ENCODE results near the gene CLK3.
"Not testable (repeated sequence)": the region's sequence is repeated elsewhere in the genome, so short reads cannot be mapped to it uniquely, and the experiment has no call there.

Gene CLK3

DNA sequence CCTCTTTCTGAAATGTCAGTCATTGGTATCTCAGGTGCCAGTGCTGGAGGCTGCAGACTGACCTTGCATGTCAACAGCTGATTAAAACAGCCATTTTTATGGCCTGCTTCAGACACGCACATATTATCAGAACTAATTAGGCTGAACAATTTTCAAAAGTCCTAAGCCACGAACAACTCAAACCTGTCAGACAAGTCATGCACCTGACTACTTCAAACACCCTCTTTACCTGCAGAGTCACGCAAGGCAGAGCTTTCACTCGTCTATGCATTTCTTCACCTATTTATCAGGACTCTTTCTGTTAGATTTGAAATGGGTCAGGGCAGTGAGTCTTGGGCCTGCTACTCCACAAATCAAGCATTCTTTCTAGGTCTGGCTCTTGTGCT lies 26.7 kb downstream of the CLK3 start:
- no peak for DNase-seq (ENCODE audit: low read depth in 2 of 2)

DNA sequence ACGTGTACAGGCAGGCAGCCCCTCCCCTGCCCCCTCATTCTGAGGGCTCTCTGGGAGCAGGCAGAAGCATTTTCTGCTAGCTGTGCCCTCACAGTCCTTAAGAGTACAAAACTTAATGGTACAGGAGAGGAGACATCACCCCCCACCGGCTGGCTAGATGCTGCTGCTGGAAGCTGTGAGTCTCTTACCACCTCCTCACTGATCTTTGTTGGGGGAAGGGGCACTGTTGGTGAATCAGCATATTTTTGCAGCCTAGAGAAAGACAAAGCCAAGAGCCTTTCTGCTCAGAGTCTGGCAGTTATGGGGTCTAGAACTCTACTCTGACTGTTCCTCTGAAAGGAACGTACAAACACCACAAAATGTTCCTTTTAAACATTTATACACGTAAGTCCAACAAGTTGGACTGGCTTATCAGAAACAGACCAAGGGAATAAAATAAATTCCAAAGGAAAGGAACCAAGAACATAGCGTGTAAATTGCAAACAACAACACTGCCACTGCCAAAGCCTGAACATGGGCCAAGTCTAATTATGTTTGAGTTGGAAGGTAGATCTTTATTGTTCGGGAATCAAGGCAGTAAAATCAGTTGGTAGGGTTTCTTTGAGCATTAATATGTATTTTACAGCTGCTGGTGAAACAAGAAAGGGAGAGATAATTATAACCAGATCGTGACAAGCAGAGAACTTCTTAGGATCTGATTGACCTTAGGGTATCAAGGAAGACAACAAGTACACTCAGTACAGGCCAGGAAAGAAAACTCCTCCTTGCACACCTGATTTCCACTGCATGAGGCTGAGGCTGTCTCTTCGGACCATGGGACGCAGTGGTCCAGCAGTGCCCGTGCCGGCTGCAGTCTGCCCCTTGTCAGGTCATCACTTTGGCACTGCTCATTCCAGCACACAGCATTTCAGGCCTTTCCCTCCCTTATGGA lies 27.4 kb downstream of the CLK3 start:
- DNase-seq (ENCODE audit: low read depth in 2 of 2), result no peak

DNA sequence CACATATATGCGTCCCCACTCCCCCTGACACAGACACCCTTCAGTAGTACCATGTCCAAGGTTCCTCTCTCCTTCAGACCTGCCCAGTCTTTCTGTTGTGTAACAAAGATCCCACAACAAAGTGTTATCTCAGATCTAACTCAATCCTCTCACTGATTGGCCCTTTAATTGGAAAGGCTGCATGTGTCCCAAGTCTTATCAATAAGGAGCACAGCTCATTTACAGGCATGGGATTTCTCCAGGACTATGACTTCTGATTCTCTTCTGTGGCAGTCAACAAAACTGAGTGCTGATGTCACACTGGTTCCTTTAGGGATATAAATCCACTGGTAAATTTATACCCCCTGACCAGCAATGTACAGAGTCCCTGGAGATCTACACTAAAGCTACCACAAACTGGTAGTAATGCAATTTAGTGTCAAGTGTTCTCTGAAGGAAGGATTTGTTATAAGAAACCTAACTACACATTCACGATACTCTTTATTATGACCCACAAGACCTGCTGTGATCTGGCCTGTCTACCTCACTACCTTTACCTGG lies 28.1 kb downstream of the CLK3 start:
- DNase-seq (ENCODE audit: low read depth in 2 of 2), result no peak

DNA sequence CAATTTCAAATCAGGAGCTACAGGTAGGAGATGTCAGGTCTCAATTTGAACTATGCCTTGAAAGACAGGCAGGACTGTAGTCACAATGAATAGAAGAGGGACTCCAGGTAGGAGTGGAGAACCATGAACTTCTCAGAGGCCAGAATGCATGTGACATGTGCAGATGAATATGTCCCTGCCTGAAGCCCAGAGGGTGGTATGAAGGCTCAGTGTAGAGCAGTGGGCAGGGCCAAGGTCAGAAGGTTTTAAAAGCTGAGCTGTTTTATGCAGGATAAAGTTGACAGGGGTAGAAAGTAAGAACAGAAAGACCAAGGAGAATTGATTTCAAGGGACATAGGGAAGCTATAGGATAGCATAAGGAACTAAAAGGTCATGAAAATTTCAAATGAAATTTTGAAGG lies 30.8 kb downstream of the CLK3 start:
- no peak for DNase-seq (ENCODE audit: low read depth in 2 of 2)

DNA sequence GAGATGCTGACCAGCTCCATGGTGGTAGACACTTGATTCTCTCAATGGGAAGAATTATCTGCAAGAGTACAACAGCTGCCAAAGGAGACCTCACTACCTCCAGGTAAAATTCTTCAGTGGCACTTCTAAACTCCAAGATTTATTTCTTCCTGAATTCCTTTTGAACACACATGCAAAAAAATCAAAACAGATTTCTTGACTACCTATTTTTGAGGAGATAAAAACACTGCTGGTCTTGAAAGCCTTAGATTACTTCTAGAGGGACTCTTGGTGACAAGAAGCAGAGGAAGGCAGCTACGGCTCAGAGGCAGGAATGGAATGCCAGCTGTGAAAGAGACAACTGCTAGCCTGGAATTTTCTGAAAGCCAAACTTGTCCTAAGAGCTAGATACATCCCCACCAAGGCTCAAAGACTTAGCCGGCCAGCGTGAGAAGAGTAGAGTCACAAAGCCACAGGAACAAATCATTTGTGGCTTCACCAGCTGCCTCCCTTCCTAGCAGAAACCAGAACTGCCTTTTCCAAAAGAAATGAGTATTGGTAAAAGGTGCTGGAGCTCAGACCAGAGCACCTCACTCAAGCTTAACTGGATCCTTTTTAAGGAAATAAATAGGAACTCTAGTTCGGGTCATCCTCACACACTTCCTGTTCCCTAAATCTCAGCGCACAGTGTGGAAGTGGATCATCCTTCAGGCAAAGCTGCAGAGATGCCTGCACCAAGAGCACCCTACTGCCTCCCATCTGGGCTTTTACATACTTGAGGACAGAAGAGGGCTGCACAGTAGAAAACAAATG lies 32.6 kb downstream of the CLK3 start:
- DNase-seq (ENCODE audit: low read depth in 2 of 2), result no peak

DNA sequence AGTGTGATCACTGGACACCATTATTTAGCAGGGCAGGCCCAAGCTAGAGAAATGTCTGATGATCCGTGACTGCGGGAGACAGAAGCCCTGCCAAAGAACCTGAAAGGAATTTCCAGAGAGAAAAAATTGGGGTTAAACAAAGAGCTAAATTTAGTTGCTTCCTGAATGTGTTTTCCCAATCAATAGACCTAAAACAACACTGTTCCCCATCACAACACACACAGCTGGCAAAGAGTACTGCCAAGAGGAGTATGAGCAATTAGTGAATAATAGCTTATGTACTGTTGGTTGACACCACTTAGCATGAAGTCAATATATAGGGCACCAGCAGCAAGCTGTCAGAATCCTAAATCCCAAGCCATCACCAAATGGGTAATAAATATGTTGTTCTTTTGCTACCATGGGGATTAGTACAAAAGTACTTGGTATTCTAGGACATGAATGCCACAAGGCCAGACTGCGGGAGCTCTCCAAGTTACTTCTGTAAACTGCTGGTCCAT lies 35.7 kb downstream of the CLK3 start:
- no peak for DNase-seq (ENCODE audit: low read depth in 2 of 2)

DNA sequence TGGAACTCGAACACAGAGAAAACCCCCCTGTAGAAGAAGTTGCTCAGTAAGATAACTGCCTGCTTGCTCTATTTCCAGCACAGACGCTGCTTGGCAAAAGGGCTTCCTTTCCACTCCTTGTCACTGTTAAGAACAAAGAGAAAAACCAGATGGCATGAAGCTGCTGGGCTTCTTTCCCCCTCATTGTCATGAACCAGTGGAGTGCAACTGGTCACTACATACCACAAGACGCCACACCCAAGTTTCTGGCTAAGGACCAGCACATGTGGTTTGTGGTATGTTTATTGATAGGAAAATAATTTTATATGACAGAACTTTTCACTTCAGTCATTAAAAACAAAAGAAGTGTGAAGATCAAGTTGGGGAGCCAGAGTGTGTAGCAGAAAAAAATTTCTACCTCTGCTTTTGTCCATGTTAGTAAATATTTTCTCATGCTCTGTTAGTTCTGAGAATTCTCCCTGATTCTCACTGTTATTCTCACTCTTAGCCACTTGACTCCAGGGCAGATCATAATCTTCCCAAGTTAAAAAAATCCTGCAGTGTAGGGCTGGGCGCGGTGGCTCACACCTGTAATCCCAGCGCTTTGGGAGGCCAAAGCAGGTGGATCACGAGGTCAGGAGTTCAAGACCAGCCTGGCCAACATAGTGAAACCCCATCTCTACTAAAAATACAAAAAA lies 37.9 kb downstream of the CLK3 start:
- DNase-seq (ENCODE audit: low read depth in 2 of 2), result no peak

DNA sequence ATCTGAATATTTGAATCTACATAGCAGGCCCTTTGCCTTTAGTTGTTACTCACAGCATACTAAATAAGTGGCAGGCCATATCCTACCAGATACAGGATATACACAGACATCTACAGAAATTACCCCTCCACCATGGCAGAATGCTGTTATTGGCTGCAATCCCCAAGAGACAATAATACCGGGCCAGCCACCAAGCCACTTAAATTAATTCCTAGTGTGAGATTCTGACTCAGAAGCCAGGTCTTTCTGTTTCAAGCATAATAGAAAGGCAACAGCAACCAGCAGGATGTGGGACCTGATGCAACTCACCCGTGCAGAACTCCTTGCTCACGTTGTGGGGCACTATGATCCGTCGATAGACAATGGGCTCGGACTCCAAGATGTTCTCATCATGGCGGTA lies 39.8 kb downstream of the CLK3 start:
- no peak for DNase-seq (ENCODE audit: low read depth in 2 of 2)

DNA sequence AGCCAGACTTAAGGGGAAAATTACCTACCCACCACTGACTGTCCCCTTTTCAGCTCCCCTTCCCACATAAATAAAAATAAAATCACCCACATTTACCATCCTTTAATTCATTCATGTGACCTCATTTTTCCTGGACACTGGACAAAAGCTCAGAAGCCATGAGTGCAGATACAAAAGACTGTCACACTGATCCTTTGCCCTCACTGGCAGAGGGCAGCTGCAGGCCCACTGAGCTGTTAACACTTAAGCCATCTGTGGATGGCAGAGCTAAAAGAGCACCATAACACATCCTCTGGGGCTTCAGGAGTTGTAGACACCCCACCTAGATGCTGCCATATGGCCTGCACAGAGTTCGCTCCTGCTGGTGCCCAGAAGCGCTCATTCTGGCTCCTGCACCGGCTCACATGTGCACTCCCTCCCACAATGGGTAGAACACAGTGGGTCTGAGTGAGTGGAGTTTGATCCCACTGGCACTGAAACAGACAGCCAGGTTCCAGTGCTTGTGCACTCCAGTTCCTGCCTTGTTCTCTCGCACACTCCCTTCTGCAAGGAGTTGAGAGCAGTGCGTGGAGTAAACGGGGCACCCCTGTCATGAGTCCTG lies 41.4 kb downstream of the CLK3 start:
- no peak for DNase-seq (ENCODE audit: low read depth in 2 of 2)

DNA sequence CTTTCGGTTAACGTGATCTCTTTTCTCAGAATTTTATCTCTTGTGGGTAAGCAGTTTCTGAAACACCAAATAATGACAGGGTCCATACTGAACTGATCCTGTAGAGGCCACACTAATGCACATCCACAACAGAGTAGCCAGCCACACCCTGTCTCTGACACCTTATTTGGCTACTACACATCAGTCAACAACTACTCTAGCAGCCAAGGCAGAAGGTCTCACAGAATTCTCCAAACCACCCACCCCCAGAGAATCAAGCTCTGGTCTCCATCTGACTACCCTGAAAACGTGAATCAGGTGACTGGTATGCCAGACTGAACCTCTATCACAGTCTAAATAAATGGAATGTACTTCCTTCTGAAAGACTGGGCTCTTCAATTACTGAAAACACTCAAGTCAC lies 42.2 kb downstream of the CLK3 start:
- DNase-seq (ENCODE audit: low read depth in 2 of 2), result no peak

DNA sequence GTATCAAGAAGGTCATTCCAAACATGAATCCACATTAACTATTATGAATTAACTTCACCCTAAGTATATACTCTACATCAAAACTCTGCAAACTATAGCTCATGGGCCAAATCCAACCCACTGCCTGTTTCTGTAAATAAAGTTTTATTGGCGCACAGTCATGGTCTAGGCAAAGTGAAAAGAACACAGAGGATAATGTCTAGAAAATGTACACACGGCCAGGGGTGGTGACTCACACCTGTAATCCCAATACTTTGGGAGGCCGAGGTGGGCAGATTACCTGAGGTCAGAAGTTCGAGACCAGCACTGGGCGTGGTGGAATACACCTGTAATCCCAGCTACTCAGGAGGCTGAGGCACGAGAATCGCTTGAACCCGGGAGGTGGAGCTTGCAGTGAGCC lies 45.6 kb downstream of the CLK3 start:
- not testable (repeated sequence) for DNase-seq (ENCODE audit: low read depth in 2 of 2)

DNA sequence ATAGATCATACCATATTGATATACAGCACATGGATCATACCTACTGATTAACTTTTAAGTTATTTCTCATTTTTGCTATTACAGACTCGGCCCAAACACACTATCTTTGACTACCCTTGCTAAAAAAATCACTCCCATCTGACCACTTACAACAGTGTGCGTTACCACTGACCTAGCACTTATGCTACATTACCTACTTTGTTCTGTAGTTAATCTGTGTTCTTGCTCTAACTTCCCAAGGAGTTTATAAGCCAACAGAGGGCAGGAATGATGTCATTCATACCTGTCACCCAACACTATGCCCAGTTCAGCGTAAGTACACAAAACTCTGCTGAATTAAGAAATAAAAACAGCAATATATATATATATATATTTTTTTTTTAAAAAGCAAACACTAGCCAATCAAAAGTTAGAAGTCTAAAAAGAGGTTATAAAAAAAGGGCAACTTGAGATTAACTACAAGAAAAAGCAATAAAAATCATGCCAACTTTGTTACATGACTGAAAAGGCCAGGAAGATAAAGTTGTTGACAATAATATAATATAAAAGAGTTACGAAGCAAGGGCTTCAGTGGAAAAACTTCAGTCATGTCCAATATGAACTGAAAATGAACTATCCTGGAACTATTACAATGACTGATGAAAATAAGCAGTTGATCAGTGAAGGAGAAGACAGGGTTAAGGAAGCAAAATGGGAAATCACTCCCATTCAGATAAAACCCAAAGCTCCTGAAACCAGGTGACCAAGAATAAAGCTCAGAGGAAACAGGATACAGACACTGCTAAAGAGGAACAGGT lies 46.6 kb downstream of the CLK3 start:
- no peak for DNase-seq (ENCODE audit: low read depth in 2 of 2)

DNA sequence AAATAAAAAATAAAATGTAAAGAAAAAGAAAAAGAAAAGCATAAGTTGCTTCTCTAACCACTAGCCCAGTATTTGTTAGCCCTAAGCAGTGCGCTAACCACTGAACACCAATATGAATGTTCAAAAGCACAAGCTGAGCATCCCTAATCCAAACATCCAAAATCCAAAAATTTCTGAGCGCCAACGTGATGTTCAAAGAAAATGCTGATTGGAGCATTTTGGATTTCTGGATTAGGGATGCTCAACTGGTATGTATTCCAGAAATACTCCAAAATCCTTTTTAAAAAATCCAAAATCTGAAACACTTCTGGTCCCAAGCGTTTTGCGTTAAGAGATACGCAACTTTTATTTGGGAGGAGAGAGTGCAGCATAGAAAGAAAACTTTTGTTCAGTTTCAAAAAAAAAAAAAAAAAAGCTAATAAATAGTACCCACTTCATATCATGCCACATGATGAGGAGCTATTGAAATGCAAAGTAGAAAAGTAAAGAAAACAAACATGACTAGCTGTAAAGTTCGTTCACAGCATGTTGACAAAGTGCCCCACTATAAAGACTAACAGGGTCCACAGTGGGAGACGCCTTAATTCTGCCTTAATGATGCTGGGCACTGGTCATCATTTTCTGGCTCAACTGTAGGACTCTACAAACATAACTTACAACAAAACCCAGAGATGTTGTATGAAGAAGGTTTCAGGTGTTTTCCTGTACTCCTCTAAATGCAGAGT lies 47.8 kb downstream of the CLK3 start:
- DNase-seq (ENCODE audit: low read depth in 2 of 2), result no peak

DNA sequence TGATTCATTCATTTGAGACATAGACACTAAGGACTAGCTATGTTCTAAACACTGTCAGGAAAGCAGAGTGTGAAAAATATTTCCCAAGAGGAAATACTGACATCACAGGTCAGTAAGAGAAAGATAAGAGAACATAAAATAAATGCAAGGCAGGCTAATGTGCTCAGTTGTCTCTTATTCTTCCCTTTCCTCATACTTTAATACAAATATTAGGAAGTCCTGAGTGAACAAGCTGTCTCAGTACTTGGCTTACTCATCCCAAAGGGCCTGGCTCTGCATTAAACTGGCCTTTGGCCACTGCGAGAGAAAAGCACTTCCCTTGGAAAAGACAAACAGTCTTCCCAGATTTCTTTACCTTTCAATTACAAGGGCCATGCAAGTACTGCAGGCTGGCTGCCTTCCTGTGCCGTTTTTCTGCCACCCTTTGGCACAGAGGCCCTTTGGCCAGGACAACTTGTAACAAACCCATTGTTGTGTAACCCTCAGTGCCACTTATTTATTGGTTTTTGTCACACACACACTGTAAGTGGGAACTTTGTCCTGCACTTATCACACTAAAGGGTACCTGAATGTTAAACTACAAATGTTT lies 48.5 kb downstream of the CLK3 start:
- DNase-seq (ENCODE audit: low read depth in 2 of 2), result no peak

DNA sequence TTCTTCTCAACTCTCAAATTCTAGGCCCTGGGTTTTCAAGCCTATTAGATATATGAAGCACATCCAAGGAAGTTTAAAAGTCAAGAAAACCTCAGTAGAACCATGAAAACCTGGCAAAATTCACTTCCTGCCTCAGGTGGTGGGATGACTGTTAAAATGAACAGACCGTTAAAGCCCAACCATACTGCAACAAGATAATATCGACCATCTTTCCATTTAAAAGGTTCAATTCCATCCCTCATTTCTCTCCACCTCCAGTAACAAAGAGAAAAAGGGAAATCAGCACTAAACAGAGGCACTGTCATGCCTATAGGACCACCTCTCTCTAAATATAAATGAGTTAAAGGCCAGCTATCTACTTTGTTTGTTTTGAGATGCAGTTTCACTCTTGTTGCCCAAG lies 49.0 kb downstream of the CLK3 start:
- DNase-seq (ENCODE audit: low read depth in 2 of 2), result no peak

DNA sequence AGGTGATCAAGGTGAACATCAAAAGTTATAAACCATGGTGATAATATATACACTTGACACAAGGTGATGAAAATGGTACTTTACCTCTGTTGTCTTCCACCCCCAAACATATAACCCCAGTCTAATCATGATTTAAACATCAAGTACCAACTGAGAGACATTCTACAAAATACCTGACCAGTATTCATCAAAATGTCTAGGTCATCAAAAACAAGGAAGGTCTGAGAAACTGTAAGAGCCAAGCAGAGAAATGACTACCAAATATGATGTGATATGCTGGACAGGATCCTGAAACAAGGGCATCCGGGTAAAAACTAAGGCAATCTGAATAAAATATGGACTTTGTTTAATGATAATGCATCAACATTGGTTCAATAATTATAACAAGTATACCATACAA lies 52.3 kb downstream of the CLK3 start:
- no peak for DNase-seq (ENCODE audit: low read depth in 2 of 2)

DNA sequence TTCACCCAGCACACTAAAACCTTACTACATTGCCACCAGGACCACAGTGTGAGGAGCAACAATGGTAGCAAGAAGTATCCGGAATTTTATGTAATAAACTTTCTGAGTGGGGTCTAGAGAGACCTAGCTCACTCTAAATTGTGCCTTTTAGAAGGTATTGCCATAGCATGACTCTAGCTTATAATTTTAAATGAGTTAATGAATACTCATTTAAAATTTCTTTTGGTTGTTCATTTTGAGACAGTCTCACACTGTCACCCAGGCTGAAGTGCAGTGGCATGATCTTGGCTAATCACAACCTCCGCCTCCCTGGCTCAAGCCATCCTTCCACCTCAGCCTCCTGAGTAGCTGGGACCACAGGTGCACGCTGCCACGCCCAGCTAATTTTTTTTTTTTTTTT lies 54.0 kb downstream of the CLK3 start:
- DNase-seq (ENCODE audit: low read depth in 2 of 2), result no peak

DNA sequence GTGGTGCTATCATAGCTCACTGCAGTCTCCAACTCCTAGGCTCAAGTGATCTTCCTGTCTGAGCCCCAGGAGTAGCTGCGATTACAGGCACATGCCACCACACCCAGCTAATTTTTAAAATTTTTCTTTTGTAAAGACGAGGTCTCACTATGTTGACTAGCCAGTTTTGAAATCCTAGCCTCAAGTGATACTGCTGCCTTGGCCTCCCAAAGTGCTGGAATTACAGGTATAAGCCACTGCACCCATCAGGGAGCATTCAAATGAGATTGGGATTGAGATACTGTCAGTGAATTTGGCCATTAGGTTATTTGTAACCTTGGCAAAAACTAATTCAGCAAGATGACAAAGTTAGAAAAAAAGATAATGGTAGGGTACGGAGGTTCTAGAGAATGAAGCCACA lies 58.5 kb downstream of the CLK3 start:
- DNase-seq (ENCODE audit: low read depth in 2 of 2), result no peak

DNA sequence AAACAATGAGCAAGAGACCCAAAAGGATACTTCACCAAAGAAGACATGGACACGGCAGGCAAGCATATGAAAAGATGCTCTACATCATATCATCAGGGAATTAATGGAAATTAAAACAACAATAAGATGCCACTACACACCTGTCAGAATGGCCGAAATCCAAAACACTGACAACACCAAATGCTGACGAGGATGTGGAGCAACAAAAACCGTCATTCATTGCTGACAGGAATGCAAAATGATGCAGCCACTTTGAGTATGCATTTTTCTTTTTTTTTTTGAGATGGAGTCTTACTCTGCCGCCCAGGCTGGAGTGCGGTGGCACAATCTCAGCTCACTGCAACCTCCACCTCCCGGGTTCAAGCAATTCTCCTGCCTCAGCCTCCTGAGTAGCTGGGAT lies 61.2 kb downstream of the CLK3 start:
- no peak for DNase-seq (ENCODE audit: low read depth in 2 of 2)

Data from stimulated activated CD8-positive, alpha-beta memory T cell treated with anti-CD3 and anti-CD28 coated beads, Interleukin-15, amount 100 ng/mL, for 48 hours (primary cell).